ENCODE measurements around the gene NDUFA11. TPM values are rescaled to one million over a fixed set of nuclear protein-coding genes. Genes with fewer than 3 reads are reported as not detected.

The NDUFA11 gene
- total RNA-seq, 1 donor from 2014 or later, result 253 TPM

- peaks cover 3% of the 10 kb centered on the region for H3K36me3 Mint-ChIP-seq
- DNase-seq (ENCODE audit: extremely low spot score, unreplicated experiment), result no peak
- H3K4me3 Mint-ChIP-seq, result no peak overlapping the region
- H3K4me1 Mint-ChIP-seq (ENCODE audit: unreplicated experiment), result no peaks in the 10 kb centered on the region
- H3K27me3 Mint-ChIP-seq, result no peaks in the 10 kb centered on the region
- no peak for TF ChIP-seq CTCF (conservative IDR thresholded peaks at IDR 0.05)
- no peaks in the 10 kb centered on the region for H3K9me3 Mint-ChIP-seq
- H3K27ac Mint-ChIP-seq, result no peak overlapping the region
These were observed 9.5 kb downstream of the NDUFA11 start for GRCh38 chr19:5893907-5894703.

- no peak overlapping the region for H3K4me3 Mint-ChIP-seq
- no peak for DNase-seq (ENCODE audit: extremely low spot score, unreplicated experiment)
- no peak for TF ChIP-seq CTCF (conservative IDR thresholded peaks at IDR 0.05)
- no peaks in the 10 kb centered on the region for H3K27me3 Mint-ChIP-seq
- no peaks in the 10 kb centered on the region for H3K9me3 Mint-ChIP-seq
- H3K27ac Mint-ChIP-seq, result no peak overlapping the region
- peaks cover 3% of the 10 kb centered on the region for H3K36me3 Mint-ChIP-seq
- H3K4me1 Mint-ChIP-seq (ENCODE audit: unreplicated experiment), result no peaks in the 10 kb centered on the region
These were observed 10.2 kb downstream of the NDUFA11 start for GRCh38 chr19:5893296-5893903.

- TF ChIP-seq CTCF (conservative IDR thresholded peaks at IDR 0.05), result peak; percentile 13
- Mint-ChIP-seq H3K27me3 (no peaks in the 10 kb centered on the region), H3K4me1 (ENCODE audit: unreplicated experiment) (no peaks in the 10 kb centered on the region), H3K4me3 (no peak overlapping the region), H3K9me3 (no peaks in the 10 kb centered on the region), H3K27ac (no peak overlapping the region), H3K36me3 (peaks cover 3% of the 10 kb centered on the region)
- no peak for DNase-seq (ENCODE audit: extremely low spot score, unreplicated experiment)
These were observed 10.8 kb downstream of the NDUFA11 start for GRCh38 chr19:5892772-5893275.

GRCh38 chr19:5891938-5892771, 11.4 kb downstream of the NDUFA11 start:
- peaks cover 3% of the 10 kb centered on the region for H3K36me3 Mint-ChIP-seq
- H3K27me3 Mint-ChIP-seq, result no peaks in the 10 kb centered on the region
- DNase-seq (ENCODE audit: extremely low spot score, unreplicated experiment), result no peak
- peak; percentile 89 for TF ChIP-seq CTCF (conservative IDR thresholded peaks at IDR 0.05)
- H3K4me1 Mint-ChIP-seq (ENCODE audit: unreplicated experiment), result no peaks in the 10 kb centered on the region
- no peak overlapping the region for H3K4me3 Mint-ChIP-seq
- H3K9me3 Mint-ChIP-seq, result no peaks in the 10 kb centered on the region
- H3K27ac Mint-ChIP-seq, result no peak overlapping the region

GRCh38 chr19:5891572-5891937, 12.0 kb downstream of the NDUFA11 start:
- no peak for TF ChIP-seq CTCF (conservative IDR thresholded peaks at IDR 0.05)
- Mint-ChIP-seq H3K9me3 (no peaks in the 10 kb centered on the region), H3K36me3 (peaks cover 3% of the 10 kb centered on the region), H3K27me3 (no peaks in the 10 kb centered on the region), H3K4me1 (ENCODE audit: unreplicated experiment) (no peaks in the 10 kb centered on the region), H3K27ac (no peak overlapping the region), H3K4me3 (no peak overlapping the region)
- no peak for DNase-seq (ENCODE audit: extremely low spot score, unreplicated experiment)

Measured in type B pancreatic cell (in vitro differentiated cells).